IMR-90 (cell line): ENCODE results near the gene GRIN1. TPM values are rescaled to one million over a fixed set of nuclear protein-coding genes. Genes with fewer than 3 reads are reported as not detected.

ENCODE experiments used
- ATAC-seq: fragments of 200-7000 bp; cut with Tn5 transposase; 2 replicates; pipeline ENCODE4 v1.9.1; 2020; ENCODE audit warnings: low read depth, mild to moderate bottlenecking, moderate library complexity
- BruUV-seq: library from RNA; stranded (reverse); fragments of 400-500 nt; replicated peaks from 2 replicates; lab custom pipeline; 2021; lab: Mats Ljungman, UMichigan
- CTCF ChIA-PET: fragments of 300-600 bp; formaldehyde crosslinking; extraction: SDS; loops from one replicate; lab custom pipeline; 2021; ENCODE audit warnings: antibody characterized with exemption; lab: Yijun Ruan, JAX
- POLR2A ChIA-PET: fragments of 300-600 bp; sonication (Branson Sonifier 250); formaldehyde crosslinking; loops from one replicate; lab custom pipeline; 2022; ENCODE audit warnings: antibody characterized with exemption; ENCODE audit not compliant: unreplicated experiment; lab: Charles Lee
- DNase-seq: peaks from one replicate; pipeline ENCODE4 v3.0.0; 2013
- H2AFZ ChIP-seq: replicated peaks from 2 replicates; pipeline ENCODE3; 2013; ENCODE audit warnings: low read length, mild to moderate bottlenecking; ENCODE audit not compliant: poor library complexity
- H2AK5ac ChIP-seq: 2 replicates; pipeline ENCODE4 v1.6.1; 2013; ENCODE audit warnings: low read depth, low read length, inconsistent platforms
- H2AK9ac ChIP-seq: replicated peaks from 2 replicates; pipeline ENCODE3; 2013; ENCODE audit warnings: mild to moderate bottlenecking, low read depth, low read length, moderate library complexity; ENCODE audit not compliant: poor library complexity
- H2BK120ac ChIP-seq: 2 replicates; pipeline ENCODE4 v1.6.1; 2013; ENCODE audit warnings: low read depth, low read length, inconsistent platforms
- H2BK15ac ChIP-seq: 3 replicates; pipeline ENCODE4 v1.6.1; 2013; ENCODE audit warnings: low read depth, low read length, inconsistent platforms
- H2BK20ac ChIP-seq: 2 replicates; pipeline ENCODE4 v1.6.1; 2013; ENCODE audit warnings: low read depth, mild to moderate bottlenecking, inconsistent platforms, low read length, moderate library complexity
- H2BK5ac ChIP-seq: 2 replicates; pipeline ENCODE4 v1.6.1; 2013; ENCODE audit warnings: mild to moderate bottlenecking, low read depth, low read length, inconsistent platforms; ENCODE audit not compliant: poor library complexity, severe bottlenecking
- H3K14ac ChIP-seq: replicated peaks from 2 replicates; pipeline ENCODE4 v1.6.1; 2013; ENCODE audit warnings: low read depth, low read length, inconsistent platforms
- H3K18ac ChIP-seq: 2 replicates; pipeline ENCODE4 v1.6.1; 2013; ENCODE audit warnings: low read depth, low read length, control low read depth
- H3K23ac ChIP-seq: 2 replicates; pipeline ENCODE4 v1.6.1; 2013; ENCODE audit warnings: low read depth, low read length, inconsistent platforms
- H3K27ac ChIP-seq: 2 replicates; pipeline ENCODE4 v1.5.1; 2013; ENCODE audit warnings: mild to moderate bottlenecking, control low read depth, low read length; ENCODE audit not compliant: insufficient read depth
- H3K27me3 ChIP-seq: 2 replicates; pipeline ENCODE4 v1.6.1; 2013; ENCODE audit warnings: low read length; ENCODE audit not compliant: control insufficient read depth, insufficient read depth
- H3K36me3 ChIP-seq: 2 replicates; pipeline ENCODE4 v1.6.1; 2013; ENCODE audit warnings: low read length, mixed read lengths; ENCODE audit not compliant: control insufficient read depth, insufficient read depth
- H3K4ac ChIP-seq: 2 replicates; pipeline ENCODE4 v1.6.1; 2013; ENCODE audit warnings: low read depth, low read length, inconsistent platforms
- H3K4me1 ChIP-seq: 2 replicates; pipeline ENCODE4 v1.6.1; 2013; ENCODE audit warnings: low read length, mixed read lengths; ENCODE audit not compliant: control insufficient read depth, insufficient read depth
- H3K4me2 ChIP-seq: 2 replicates; pipeline ENCODE4 v1.6.1; 2013; ENCODE audit warnings: low read depth, mild to moderate bottlenecking, control low read depth, low read length, moderate library complexity
- H3K4me3 ChIP-seq: 2 replicates; pipeline ENCODE4 v1.5.1; 2013; ENCODE audit warnings: low read depth, mild to moderate bottlenecking, control low read depth, low read length, moderate library complexity; ENCODE audit not compliant: insufficient read depth
- H3K56ac ChIP-seq: 2 replicates; pipeline ENCODE4 v1.6.1; 2013; ENCODE audit warnings: low read length, inconsistent platforms; ENCODE audit not compliant: insufficient read depth; ENCODE audit errors: extremely low read depth
- H3K79me1 ChIP-seq, 2 experiments: 2 replicates each; pipeline ENCODE4 v1.6.1; 2013; ENCODE audit warnings: low read length in 2 of 2, inconsistent platforms in 1 of 2, low read depth in 1 of 2
- H3K9ac ChIP-seq: 2 replicates; pipeline ENCODE4 v1.6.1; 2013; ENCODE audit warnings: low read depth, low read length, control low read depth
- H3K9me1 ChIP-seq: 2 replicates; pipeline ENCODE4 v1.6.1; 2013; ENCODE audit warnings: low read length, inconsistent platforms; ENCODE audit not compliant: insufficient read depth
- H3K9me3 ChIP-seq: 2 replicates; pipeline ENCODE4 v1.6.1; 2013; ENCODE audit warnings: low read length; ENCODE audit not compliant: control insufficient read depth, insufficient read depth
- H4K20me1 ChIP-seq: 2 replicates; pipeline ENCODE4 v1.6.1; 2013; ENCODE audit warnings: low read length, inconsistent platforms; ENCODE audit not compliant: insufficient read depth
- H4K5ac ChIP-seq: 2 replicates; pipeline ENCODE4 v1.6.1; 2013; ENCODE audit warnings: mild to moderate bottlenecking, low read depth, low read length, control low read depth
- H4K8ac ChIP-seq, 2 experiments: 2 replicates each; pipeline ENCODE4 v1.6.1; 2013; ENCODE audit warnings: low read depth in 2 of 2, low read length in 2 of 2, control low read depth in 1 of 2, inconsistent platforms in 1 of 2
- H4K91ac ChIP-seq: 2 replicates; pipeline ENCODE4 v1.6.1; 2013; ENCODE audit warnings: low read depth, low read length, inconsistent platforms; ENCODE audit not compliant: insufficient read depth
- USF2 ChIP-seq: fragments of 150-350 bp; IDR thresholded peaks from 2 replicates; pipeline ENCODE4 v1.6.1; 2017; ENCODE audit warnings: mild to moderate bottlenecking, antibody characterized with exemption, low read length, low read depth
- WGBS, 2 experiments: methylation state at CpG; one replicate each; pipeline versions ENCODE4 v1.1.5 to v1.1.7; 2013; ENCODE audit warnings: missing lambda C conversion rate in 2 of 2; ENCODE audit not compliant: insufficient read length in 1 of 2; ENCODE audit errors: extremely low coverage in 2 of 2; 5-methylcytosine and 5-hydroxymethylcytosine counted together
- dilution Hi-C: fragments of 300-500 bp; cut with HindIII; formaldehyde crosslinking; loops from one replicate; pipeline ENCODE4 v1.14.3; 2018; ENCODE audit warnings: low sequenced_read_pairs; ENCODE audit not compliant: unreplicated experiment
- in situ Hi-C: fragments of 300-500 bp; cut with MboI; formaldehyde crosslinking; loops from 3 replicates; pipeline ENCODE4 v1.14.3; 2019; ENCODE audit warnings: low sequenced_read_pairs, inconsistent platforms, mixed read lengths
- intact Hi-C: fragments of 100-400 bp; cut with micrococcal nuclease; formaldehyde crosslinking; loops from 2 replicates; pipeline ENCODE4 v1.10.0; 2022
- polyA plus RNA-seq, 3 experiments: library from polyadenylated mRNA; depleted of rRNA; stranded (reverse); fragments of >200 nt; gene quantifications; 2 replicates each; pipeline ENCODE4 v1.2.3, GENCODE V29; 2012; ENCODE audit warnings: low replicate concordance in 1 of 3
- total RNA-seq: library from RNA; depleted of rRNA; stranded (reverse); fragments of >200 nt; gene quantifications from 2 replicates; pipeline ENCODE4 v1.2.3, GENCODE V29; 2012

GRIN1 gene
- total and polyA plus RNA-seq, 2 of the 4 experiments (the other 2 are of a cell fraction) = 0.09 TPM; not detected in 1

- Histone ChIP-seq H3K4me2 (peak overlapping the region; percentile 17; the same call in 1 of the 2 replicates), H3K4ac (no peak overlapping the region), H2BK5ac (no peak overlapping the region), H3K27me3 (peaks cover 85% of the 10 kb centered on the region), H3K23ac (no peak overlapping the region), H4K8ac (no peak overlapping the region), H2AK9ac (no peak overlapping the region), H2BK20ac (no peak overlapping the region), H2BK15ac (no peak overlapping the region), H3K9ac (no peak overlapping the region), H3K14ac (no peak overlapping the region), H3K4me1 (no peaks in the 10 kb centered on the region), H2AK5ac (no peak overlapping the region), H3K9me3 (no peaks in the 10 kb centered on the region), H3K79me1 (no peaks in the 10 kb centered on the region), H2BK120ac (no peak overlapping the region), H3K18ac (no peak overlapping the region), H2AFZ (no peak overlapping the region), H3K4me3 (0 out of 2 replicates have a peak overlapping the region, but pooled peaks have one; percentile 2), H3K9me1 (no peaks in the 10 kb centered on the region), H3K56ac (no peak overlapping the region), H4K91ac (no peak overlapping the region), H4K5ac (no peak overlapping the region), H3K27ac (no peak overlapping the region), H4K20me1 (0 out of 2 replicates have a peak, but pooled peaks cover 5% of the 10 kb centered on the region), H3K36me3 (no peaks in the 10 kb centered on the region)
- POLR2A ChIA-PET = no interaction called here
- ATAC-seq = no peak
- intact Hi-C loops (no loop called here), in situ Hi-C loops (no loop called here), dilution Hi-C loops (no loop called here)
- no TSS peak for BruUV-seq
- 2% methylated on average over 27 of the region's 71 CpGs; no CpG with 5 or more reads in 1 of the 2 experiments for WGBS, 2 experiments
- no peak for DNase-seq
- no peak for TF ChIP-seq USF2
- CTCF ChIA-PET = no interaction called here
Measured at GRCh38 chr9:137161558-137162486, 22.9 kb downstream of the GRIN1 start.
